Measurements from ENCODE around the gene TUNAR.

The TUNAR gene

DNA sequence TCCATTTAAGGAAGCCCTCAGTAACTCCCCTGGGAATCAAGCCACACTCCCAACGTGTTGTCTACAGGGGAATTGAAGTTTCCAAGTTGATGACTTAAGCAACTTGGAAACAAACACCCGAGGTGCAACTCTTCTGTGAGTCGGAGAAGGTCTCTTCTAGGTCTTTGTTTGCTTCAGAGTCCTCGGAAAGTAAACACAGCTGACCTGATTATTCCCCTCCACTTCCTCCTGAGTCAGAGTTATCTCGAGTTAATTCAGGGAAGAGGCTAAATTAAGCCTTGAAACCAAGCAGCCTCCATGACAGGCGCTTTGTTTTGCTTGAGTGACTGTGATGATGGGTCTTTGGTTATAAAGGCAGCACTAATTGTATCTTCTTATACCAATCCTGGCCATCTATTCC is 41.8 kb downstream of the TUNAR start:
- Histone ChIP-seq H3K9ac (ENCODE audit: low read depth, low read length) (no peak overlapping the region), H4K20me1 (ENCODE audit: insufficient read depth, low read length) (no peaks in the 10 kb centered on the region), H3K79me2 (ENCODE audit: insufficient read depth, low read length) (no peaks in the 10 kb centered on the region), H3K27me3 (ENCODE audit: insufficient read depth, low read length, poor library complexity) (no peaks in the 10 kb centered on the region), H2AFZ (ENCODE audit: low read depth, low read length) (no peak overlapping the region), H3K9me3 (ENCODE audit: insufficient read depth, low read length, severe bottlenecking) (no peaks in the 10 kb centered on the region), H3K36me3 (ENCODE audit: insufficient read depth, low read length) (no peaks in the 10 kb centered on the region), H3K27ac (ENCODE audit: low read length) (no peak overlapping the region), H3K4me1 (ENCODE audit: insufficient read depth, low read length) (no peaks in the 10 kb centered on the region), H3K4me3 (ENCODE audit: low read depth in 1 of 2, low read length in 2 of 2) (no peak overlapping the region), H3K4me2 (ENCODE audit: insufficient read depth, low read length) (no peak overlapping the region)
- ATAC-seq (ENCODE audit: insufficient read depth, low read depth), result no peak
- TF ChIP-seq, protein P1, sequence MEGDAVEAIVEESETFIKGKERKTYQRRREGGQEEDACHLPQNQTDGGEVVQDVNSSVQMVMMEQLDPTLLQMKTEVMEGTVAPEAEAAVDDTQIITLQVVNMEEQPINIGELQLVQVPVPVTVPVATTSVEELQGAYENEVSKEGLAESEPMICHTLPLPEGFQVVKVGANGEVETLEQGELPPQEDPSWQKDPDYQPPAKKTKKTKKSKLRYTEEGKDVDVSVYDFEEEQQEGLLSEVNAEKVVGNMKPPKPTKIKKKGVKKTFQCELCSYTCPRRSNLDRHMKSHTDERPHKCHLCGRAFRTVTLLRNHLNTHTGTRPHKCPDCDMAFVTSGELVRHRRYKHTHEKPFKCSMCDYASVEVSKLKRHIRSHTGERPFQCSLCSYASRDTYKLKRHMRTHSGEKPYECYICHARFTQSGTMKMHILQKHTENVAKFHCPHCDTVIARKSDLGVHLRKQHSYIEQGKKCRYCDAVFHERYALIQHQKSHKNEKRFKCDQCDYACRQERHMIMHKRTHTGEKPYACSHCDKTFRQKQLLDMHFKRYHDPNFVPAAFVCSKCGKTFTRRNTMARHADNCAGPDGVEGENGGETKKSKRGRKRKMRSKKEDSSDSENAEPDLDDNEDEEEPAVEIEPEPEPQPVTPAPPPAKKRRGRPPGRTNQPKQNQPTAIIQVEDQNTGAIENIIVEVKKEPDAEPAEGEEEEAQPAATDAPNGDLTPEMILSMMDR (IDR thresholded peaks at IDR 0.05; ENCODE audit: borderline replicate concordance, extremely low read depth, low read length, poor library complexity, severe bottlenecking), result no peak
- TF ChIP-seq EZH2 (IDR thresholded peaks at IDR 0.05; ENCODE audit: borderline replicate concordance, low read depth, low read length, severe bottlenecking), result no peak
- no peak for DNase-seq

DNA sequence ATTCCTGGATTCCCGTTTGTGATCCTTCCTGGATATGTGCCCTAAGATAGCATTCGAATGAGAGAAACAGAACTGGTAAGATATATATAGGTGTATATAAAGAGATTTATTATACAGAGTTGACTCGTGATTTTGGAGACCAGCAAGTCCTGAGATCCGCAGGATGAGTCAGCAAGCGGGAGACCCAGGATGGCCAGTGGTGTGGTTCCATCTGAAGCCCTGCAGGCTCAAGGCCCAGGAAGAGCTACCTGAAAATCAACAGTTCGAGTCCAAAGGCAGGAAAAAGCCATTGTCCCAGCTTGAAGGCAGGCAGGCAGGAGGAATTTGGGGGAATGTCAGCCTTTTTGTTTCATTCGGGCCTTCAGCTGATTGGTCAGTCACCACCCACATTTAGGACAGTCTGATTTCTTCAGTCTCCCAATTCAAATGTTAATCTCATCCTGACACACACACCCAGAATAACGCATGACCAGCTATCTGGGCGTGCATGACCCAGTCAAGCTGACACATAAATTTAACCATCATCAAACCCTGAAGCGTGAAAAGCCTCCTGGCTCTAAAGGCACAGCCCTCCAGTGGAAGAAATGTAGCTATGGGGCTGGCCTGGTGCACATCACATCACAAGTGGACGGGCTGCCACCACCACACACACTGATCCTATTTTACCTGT is 44.3 kb downstream of the TUNAR start:
- DNase-seq (no peak), ATAC-seq (ENCODE audit: insufficient read depth, low read depth) (no peak)
- Histone ChIP-seq H3K4me1 (ENCODE audit: insufficient read depth, low read length) (no peaks in the 10 kb centered on the region), H3K9ac (ENCODE audit: low read depth, low read length) (no peak overlapping the region), H3K4me3 (ENCODE audit: low read depth in 1 of 2, low read length in 2 of 2) (no peak overlapping the region), H3K4me2 (ENCODE audit: insufficient read depth, low read length) (no peak overlapping the region), H4K20me1 (ENCODE audit: insufficient read depth, low read length) (no peaks in the 10 kb centered on the region), H3K79me2 (ENCODE audit: insufficient read depth, low read length) (no peaks in the 10 kb centered on the region), H2AFZ (ENCODE audit: low read depth, low read length) (no peak overlapping the region), H3K36me3 (ENCODE audit: insufficient read depth, low read length) (no peaks in the 10 kb centered on the region), H3K9me3 (ENCODE audit: insufficient read depth, low read length, severe bottlenecking) (no peaks in the 10 kb centered on the region), H3K27ac (ENCODE audit: low read length) (no peak overlapping the region), H3K27me3 (ENCODE audit: insufficient read depth, low read length, poor library complexity) (no peaks in the 10 kb centered on the region)
- TF ChIP-seq, protein P1 (IDR thresholded peaks at IDR 0.05; ENCODE audit: borderline replicate concordance, extremely low read depth, low read length, poor library complexity, severe bottlenecking), result no peak
- no peak for TF ChIP-seq EZH2 (IDR thresholded peaks at IDR 0.05; ENCODE audit: borderline replicate concordance, low read depth, low read length, severe bottlenecking)

DNA sequence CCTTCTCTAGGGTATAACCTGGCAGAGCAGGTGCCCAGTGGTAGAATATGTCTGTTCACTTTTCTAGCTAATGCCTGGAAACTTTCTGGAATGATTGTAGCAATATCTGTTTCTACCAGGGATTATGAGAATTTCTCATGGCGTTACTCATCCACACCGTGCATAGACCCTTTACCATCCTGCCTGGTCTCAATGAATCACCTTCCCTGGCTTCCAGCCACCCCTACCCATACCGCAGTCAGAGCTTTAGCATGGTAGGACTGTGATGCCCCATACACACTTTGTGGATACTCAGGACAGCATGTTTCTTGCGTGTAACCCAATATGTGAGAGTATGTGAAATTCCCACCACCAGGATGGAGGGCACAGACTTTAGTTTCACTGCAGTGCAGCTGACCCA is 45.4 kb downstream of the TUNAR start:
- Histone ChIP-seq H3K9ac (ENCODE audit: low read depth, low read length) (no peak overlapping the region), H3K79me2 (ENCODE audit: insufficient read depth, low read length) (no peaks in the 10 kb centered on the region), H3K4me3 (ENCODE audit: low read depth in 1 of 2, low read length in 2 of 2) (no peak overlapping the region), H3K27ac (ENCODE audit: low read length) (no peak overlapping the region), H3K4me2 (ENCODE audit: insufficient read depth, low read length) (no peak overlapping the region), H3K9me3 (ENCODE audit: insufficient read depth, low read length, severe bottlenecking) (no peaks in the 10 kb centered on the region), H3K4me1 (ENCODE audit: insufficient read depth, low read length) (no peaks in the 10 kb centered on the region), H4K20me1 (ENCODE audit: insufficient read depth, low read length) (no peaks in the 10 kb centered on the region), H3K27me3 (ENCODE audit: insufficient read depth, low read length, poor library complexity) (no peaks in the 10 kb centered on the region), H2AFZ (ENCODE audit: low read depth, low read length) (no peak overlapping the region), H3K36me3 (ENCODE audit: insufficient read depth, low read length) (no peaks in the 10 kb centered on the region)
- no peak for TF ChIP-seq EZH2 (IDR thresholded peaks at IDR 0.05; ENCODE audit: borderline replicate concordance, low read depth, low read length, severe bottlenecking)
- TF ChIP-seq, protein P1 (IDR thresholded peaks at IDR 0.05; ENCODE audit: borderline replicate concordance, extremely low read depth, low read length, poor library complexity, severe bottlenecking), result no peak
- ATAC-seq (ENCODE audit: insufficient read depth, low read depth) (no peak), DNase-seq (no peak)
